HG02970 (cell line): ENCODE data around the gene MAPK9.

Experiments
- ATAC-seq: cut with Tn5 transposase; IDR thresholded peaks from one replicate; pipeline ENCODE4 v1.9.1; 2021; ENCODE audit warnings: mild to moderate bottlenecking, moderate library complexity, moderate number of reproducible peaks; ENCODE audit not compliant: unreplicated experiment, low FRiP score

The MAPK9 gene

GRCh38 chr5:180291943-180292831 is at the start of gene MAPK9:
TSS of gene MAPK9 (minus strand) at chr5:180292083. CDS start at chr5:180280561, 11,522 bp downstream.
- ATAC-seq, result peak; percentile 83

- no peak for ATAC-seq
These were observed 49.7 kb upstream of the MAPK9 start for GRCh38 chr5:180341595-180341994.

GRCh38 chr5:180340856-180341255 is 49.0 kb upstream of the MAPK9 start:
- ATAC-seq, result no peak

- ATAC-seq, result no peak
These were observed 47.8 kb upstream of the MAPK9 start for GRCh38 chr5:180339583-180340183.

GRCh38 chr5:180338001-180338707 is 46.3 kb upstream of the MAPK9 start:
- no peak for ATAC-seq

- no peak for ATAC-seq
These were observed 44.5 kb upstream of the MAPK9 start for GRCh38 chr5:180336234-180337020.

- no peak for ATAC-seq
These were observed 43.8 kb upstream of the MAPK9 start for GRCh38 chr5:180335614-180336233.

GRCh38 chr5:180334751-180335613 is 43.1 kb upstream of the MAPK9 start:
- ATAC-seq, result no peak

GRCh38 chr5:180334176-180334575 is 42.3 kb upstream of the MAPK9 start:
- no peak for ATAC-seq

GRCh38 chr5:180333661-180334060 is 41.8 kb upstream of the MAPK9 start:
- ATAC-seq, result no peak

GRCh38 chr5:180332861-180333260 is 41.0 kb upstream of the MAPK9 start:
- ATAC-seq, result no peak

GRCh38 chr5:180332051-180332517 is 40.2 kb upstream of the MAPK9 start:
- ATAC-seq, result no peak

GRCh38 chr5:180331647-180331950 is 39.7 kb upstream of the MAPK9 start:
- ATAC-seq, result no peak

GRCh38 chr5:180330810-180331646 is 39.1 kb upstream of the MAPK9 start:
- ATAC-seq, result no peak

- ATAC-seq, result no peak
These were observed 38.4 kb upstream of the MAPK9 start for GRCh38 chr5:180330270-180330648.

- ATAC-seq, result no peak
These were observed 37.9 kb upstream of the MAPK9 start for GRCh38 chr5:180329606-180330269.

GRCh38 chr5:180329138-180329435 is 37.2 kb upstream of the MAPK9 start:
- no peak for ATAC-seq
